GM18517 (cell line): ENCODE results near the gene PREX1.

Source experiments
- ATAC-seq: cut with Tn5 transposase; IDR thresholded peaks from one replicate; pipeline ENCODE4 v1.9.1; 2021; ENCODE audit warnings: mild to moderate bottlenecking, moderate library complexity; ENCODE audit not compliant: unreplicated experiment

PREX1 gene

DNA sequence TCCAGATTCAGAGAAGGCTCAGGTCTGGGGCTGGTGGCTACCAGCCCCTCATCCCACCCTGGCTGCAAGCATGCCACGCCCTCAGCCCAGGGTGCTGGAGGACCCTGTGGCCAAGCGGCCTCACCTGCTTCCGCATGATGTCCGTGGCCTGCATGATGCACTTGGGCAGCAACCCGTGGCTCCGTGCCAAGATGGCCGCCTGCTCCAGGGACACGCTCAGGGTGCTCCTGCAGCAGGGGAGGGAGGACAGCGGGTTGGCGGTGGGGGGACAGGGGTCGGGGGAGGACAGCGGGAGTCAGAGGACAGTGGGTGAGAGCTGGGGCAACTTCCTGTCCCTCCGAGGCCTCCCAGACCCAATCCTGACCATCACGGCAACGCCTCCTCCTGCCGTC lies 200.1 kb downstream of the PREX1 start:
- no peak for ATAC-seq

DNA sequence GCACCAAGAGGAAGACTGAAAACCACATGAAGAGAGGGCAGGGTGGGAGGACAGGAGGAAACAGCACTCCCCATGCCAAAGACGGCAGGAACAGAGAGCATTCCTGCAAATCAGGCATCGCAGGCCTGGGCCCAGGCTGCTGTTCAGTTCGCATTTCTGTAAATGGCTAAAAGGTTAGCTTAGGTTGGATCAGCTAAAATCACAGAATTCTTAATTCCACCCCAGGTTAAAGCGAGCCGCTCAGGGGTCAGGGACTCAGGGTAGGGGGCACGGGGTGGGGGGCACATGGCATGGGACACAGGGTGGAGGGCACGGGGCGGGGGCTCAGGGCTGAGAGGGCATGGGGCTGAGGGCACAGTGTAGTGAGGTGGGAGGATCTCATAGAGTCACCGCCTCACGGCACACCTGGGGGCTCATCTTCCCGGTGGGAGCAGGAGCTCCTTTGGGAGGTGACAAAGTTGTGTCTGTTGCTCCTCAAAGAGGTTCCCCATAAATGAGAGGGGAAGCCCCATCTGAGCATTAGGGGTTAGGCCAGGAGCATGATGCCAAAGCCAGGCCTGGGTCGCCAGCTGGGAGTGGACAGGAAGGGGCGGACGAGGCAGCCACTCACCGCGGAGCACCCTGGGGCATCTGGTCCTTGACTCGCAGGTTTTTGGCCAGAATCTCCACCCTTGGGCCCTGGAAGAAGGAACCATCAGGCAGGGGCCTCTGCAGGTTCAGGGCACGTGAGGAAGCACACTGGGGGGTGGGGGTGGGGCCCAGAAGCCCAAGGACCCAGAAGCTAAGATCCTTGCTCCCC lies 200.7 kb downstream of the PREX1 start:
- no peak for ATAC-seq

- no peak for ATAC-seq
These were observed 201.4 kb downstream of the PREX1 start for GRCh38 chr20:48626226-48626937.

DNA sequence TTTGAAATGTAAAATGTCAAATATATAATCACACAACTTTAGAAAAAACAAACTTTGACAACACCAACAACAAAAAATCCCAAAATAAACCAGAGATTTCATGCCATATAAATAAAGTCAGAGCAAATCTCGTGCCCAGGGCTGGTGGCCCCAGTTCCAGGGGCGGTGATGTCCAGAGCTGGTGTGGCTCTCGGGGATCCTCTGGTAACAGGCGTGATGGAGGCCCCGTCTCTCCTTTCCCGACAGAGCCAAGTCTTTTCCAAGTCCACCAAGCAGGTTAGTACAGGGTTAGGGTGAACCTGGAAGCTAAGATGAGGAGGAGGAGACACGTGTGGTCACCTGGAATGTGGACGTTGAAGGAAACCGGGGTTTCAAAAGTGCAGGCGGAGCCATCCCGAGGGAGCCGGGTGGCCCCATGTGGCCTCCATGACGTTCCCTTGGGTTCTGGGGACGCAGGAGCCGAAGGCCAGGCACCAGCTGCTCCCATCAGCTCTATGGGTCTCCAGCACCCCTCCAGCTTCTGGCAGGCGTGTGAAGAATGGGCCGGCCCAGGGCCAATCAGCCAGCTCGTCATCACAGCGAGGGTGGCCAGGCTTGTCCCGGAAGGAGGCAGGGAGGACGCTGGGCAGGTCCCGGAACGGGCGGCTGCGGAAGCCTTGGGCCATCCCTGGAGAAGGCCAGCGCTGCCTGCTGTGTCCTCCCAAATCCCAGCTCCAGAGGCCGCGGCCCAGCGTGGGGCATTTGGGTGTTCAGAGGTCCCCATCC lies 202.5 kb downstream of the PREX1 start:
- ATAC-seq: no peak

- no peak for ATAC-seq
These were observed 203.3 kb downstream of the PREX1 start for GRCh38 chr20:48624315-48625020.

GRCh38 chr20:48623906-48624265 lies 203.9 kb downstream of the PREX1 start:
- no peak for ATAC-seq

GRCh38 chr20:48623176-48623905 lies 204.5 kb downstream of the PREX1 start:
- no peak for ATAC-seq

GRCh38 chr20:48622421-48622820 lies 205.4 kb downstream of the PREX1 start:
- ATAC-seq: no peak

DNA sequence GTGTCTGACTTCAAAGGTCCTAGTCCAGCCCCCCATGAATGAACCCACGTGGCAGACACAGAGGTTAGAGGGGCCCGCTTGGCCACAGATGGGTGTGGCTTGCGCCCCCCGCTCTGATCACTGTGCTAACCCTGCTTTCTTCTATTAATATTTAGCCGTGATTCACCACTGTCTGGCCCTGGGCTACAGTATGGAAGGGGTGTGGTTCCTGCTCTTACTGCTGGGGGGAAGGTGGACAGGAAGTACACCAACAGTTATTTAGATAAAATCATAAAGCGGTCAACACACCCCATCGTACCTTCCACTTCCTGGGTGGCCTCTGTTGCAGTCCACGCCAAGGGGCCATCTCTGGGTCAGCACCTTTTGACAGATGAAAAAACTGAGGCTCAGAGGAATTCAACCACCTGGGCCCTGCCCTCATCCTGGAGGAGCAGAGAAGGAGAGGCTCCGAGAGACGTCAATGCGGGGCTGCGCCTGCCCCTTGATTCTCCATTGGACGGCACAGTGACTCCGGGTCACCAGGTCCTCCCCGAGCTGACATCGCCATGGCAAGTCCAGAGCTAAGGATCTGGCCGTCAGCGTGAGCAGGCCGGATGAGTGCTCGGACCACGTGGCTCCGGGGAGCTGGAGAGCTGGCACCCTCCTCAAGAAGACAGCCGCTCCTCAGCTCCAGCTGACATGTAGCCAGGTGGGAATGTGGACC lies 206.3 kb downstream of the PREX1 start:
- no peak for ATAC-seq

- ATAC-seq: no peak
These were observed 207.1 kb downstream of the PREX1 start for GRCh38 chr20:48620507-48621375.

DNA sequence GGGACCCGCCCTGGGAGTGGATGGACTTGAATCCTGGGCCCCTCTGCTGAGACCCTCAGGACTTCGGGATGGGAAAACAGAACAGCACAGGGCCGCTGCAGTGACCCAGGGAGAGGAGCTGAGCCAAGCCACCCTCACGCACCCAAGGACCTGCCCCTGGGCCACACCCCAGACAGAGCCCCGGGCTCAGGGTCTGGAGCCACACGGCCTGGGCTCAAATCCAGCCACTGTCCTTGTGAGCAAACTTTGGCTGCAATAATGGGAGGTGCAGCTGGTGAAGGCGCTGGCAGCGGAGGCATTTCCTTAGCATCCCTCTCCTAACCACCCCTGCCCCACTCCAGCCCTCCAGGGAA lies 207.7 kb downstream of the PREX1 start:
- ATAC-seq: no peak

- ATAC-seq: no peak
These were observed 208.4 kb downstream of the PREX1 start for GRCh38 chr20:48619126-48620101.

GRCh38 chr20:48618631-48619030 lies 209.2 kb downstream of the PREX1 start:
- no peak for ATAC-seq

- ATAC-seq: no peak
These were observed 209.7 kb downstream of the PREX1 start for GRCh38 chr20:48618052-48618451.

GRCh38 chr20:48617481-48617880 lies 210.3 kb downstream of the PREX1 start:
- no peak for ATAC-seq

DNA sequence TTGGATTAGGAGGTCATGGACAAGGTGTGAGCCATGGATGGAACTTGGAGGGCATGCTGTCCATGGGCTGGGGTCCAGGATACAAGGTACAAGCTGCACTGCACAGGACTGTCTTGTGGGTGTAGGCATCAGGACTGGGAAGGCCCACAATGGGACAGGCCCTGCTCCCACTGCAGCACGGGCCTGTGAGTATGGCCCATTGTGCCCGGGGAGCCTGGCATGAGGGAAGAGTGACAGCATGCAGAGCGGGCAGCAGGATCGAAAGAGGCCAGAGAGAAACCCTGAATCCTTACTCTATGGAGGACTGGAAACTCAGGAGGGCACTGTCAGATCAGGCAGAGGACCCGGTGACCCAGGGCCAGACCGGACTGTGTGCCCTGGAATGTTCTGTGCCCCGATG lies 211.3 kb downstream of the PREX1 start:
- no peak for ATAC-seq

- no peak for ATAC-seq
These were observed 211.9 kb downstream of the PREX1 start for GRCh38 chr20:48615871-48616270.
